ENCODE measurements around the gene TCF25. TPM values are rescaled to one million over a fixed set of nuclear protein-coding genes. Genes with fewer than 3 reads are reported as not detected.

TCF25 gene
- polyA plus RNA-seq, 1 experiment, result 219 TPM

- TF ChIP-seq, protein P1, sequence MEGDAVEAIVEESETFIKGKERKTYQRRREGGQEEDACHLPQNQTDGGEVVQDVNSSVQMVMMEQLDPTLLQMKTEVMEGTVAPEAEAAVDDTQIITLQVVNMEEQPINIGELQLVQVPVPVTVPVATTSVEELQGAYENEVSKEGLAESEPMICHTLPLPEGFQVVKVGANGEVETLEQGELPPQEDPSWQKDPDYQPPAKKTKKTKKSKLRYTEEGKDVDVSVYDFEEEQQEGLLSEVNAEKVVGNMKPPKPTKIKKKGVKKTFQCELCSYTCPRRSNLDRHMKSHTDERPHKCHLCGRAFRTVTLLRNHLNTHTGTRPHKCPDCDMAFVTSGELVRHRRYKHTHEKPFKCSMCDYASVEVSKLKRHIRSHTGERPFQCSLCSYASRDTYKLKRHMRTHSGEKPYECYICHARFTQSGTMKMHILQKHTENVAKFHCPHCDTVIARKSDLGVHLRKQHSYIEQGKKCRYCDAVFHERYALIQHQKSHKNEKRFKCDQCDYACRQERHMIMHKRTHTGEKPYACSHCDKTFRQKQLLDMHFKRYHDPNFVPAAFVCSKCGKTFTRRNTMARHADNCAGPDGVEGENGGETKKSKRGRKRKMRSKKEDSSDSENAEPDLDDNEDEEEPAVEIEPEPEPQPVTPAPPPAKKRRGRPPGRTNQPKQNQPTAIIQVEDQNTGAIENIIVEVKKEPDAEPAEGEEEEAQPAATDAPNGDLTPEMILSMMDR (IDR thresholded peaks at IDR 0.05; ENCODE audit: insufficient read depth, low read depth, low read length), result no peak
- POLR2A ChIA-PET, result no interaction called here
- Histone ChIP-seq H3K4me3 (ENCODE audit: low read depth, low read length) (no peak overlapping the region), H3K36me3 (ENCODE audit: control insufficient read depth, insufficient read depth, low read length) (peaks cover 16% of the 10 kb centered on the region), H3K27me3 (ENCODE audit: control insufficient read depth, insufficient read depth, low read length) (no peaks in the 10 kb centered on the region)
- DNase-seq (ENCODE audit: low read depth), result no peak
- CTCF ChIA-PET, result no interaction called here
Measured at GRCh38 chr16:89954462-89954861, 81.1 kb downstream of the TCF25 start.

- POLR2A ChIA-PET, result no interaction called here
- DNase-seq (ENCODE audit: low read depth), result no peak
- Histone ChIP-seq H3K27me3 (ENCODE audit: control insufficient read depth, insufficient read depth, low read length) (no peaks in the 10 kb centered on the region), H3K36me3 (ENCODE audit: control insufficient read depth, insufficient read depth, low read length) (peaks cover 19% of the 10 kb centered on the region), H3K4me3 (ENCODE audit: low read depth, low read length) (no peak overlapping the region)
- CTCF ChIA-PET, result no interaction called here
- TF ChIP-seq, protein P1 (IDR thresholded peaks at IDR 0.05; ENCODE audit: insufficient read depth, low read depth, low read length), result no peak
Measured at GRCh38 chr16:89955001-89955685, 81.8 kb downstream of the TCF25 start.

DNA sequence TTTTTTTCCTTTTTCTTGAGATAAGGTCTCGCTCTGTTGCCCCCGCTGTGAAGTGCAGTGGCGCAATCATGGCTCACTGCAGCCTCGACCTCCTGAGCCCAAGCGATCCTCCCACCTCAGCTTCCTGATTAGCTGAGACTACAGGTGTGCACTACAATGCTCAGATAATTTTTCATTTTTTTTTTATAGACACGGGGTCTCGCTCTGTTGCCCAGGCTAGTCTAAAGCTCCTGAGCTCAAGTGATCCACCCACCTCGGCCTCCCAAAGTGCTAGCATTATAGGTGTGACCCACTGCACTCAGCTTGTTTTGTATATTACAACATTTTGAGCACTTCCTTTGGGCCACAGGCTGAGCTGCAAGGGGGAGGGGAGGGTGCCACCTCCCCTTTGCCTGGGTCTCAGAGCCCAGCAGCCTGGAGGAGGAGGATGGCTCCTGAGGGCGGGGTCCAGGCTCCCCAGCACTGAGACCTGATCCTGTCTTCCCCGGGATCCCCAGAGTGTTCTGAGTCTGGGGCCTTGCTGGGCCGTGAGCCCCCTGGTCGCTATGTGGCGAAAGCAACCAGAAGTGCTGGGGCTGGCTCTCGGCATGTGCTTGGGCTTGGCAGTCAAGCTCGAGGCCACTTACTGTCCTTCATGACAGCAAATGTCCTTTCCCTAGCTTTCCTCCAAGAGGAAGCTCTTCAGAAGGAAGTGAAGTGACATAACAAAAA lies 83.3 kb downstream of the TCF25 start:
- POLR2A ChIA-PET, result no interaction called here
- DNase-seq (ENCODE audit: low read depth), result no peak
- CTCF ChIA-PET, result no interaction called here
- TF ChIP-seq, protein P1 (IDR thresholded peaks at IDR 0.05; ENCODE audit: insufficient read depth, low read depth, low read length), result no peak
- Histone ChIP-seq H3K36me3 (ENCODE audit: control insufficient read depth, insufficient read depth, low read length) (peaks cover 23% of the 10 kb centered on the region), H3K27me3 (ENCODE audit: control insufficient read depth, insufficient read depth, low read length) (no peaks in the 10 kb centered on the region), H3K4me3 (ENCODE audit: low read depth, low read length) (no peak overlapping the region)

GRCh38 chr16:89957216-89957785 lies 83.9 kb downstream of the TCF25 start:
- no peak overlapping the region for H3K4me3 ChIP-seq (ENCODE audit: low read depth, low read length)
- ChIA-PET CTCF (interaction anchor here (1.3 kb wide), 1 partner anchor 47 kb away, joined by 3 read pairs; no protein-coding TSS in a partner anchor), POLR2A (no interaction called here)
- no peaks in the 10 kb centered on the region for H3K27me3 ChIP-seq (ENCODE audit: control insufficient read depth, insufficient read depth, low read length)
- TF ChIP-seq, protein P1 (IDR thresholded peaks at IDR 0.05; ENCODE audit: insufficient read depth, low read depth, low read length), result no peak
- peaks cover 23% of the 10 kb centered on the region for H3K36me3 ChIP-seq (ENCODE audit: control insufficient read depth, insufficient read depth, low read length)
- DNase-seq (ENCODE audit: low read depth), result no peak

DNA sequence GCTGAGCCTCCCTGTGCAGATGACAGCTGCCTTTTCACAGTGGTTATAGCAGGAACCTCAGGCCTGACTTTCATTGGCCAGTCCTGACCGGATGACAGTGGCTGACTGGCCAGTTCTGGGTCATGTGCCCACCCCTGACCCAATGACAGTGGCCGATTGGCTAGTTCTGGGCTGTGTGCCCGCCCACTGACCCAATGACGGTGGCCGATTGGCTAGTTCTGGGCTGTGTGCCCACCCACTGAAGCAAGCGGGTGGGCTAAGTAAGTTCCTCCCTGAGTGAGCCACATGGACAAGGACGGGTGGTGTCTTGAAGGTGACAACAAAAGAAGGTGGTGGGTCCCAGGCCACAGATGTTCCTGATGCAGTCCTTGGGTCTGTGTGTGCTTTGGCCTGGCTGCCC lies 84.7 kb downstream of the TCF25 start:
- DNase-seq (ENCODE audit: low read depth), result no peak
- Histone ChIP-seq H3K4me3 (ENCODE audit: low read depth, low read length) (no peak overlapping the region), H3K36me3 (ENCODE audit: control insufficient read depth, insufficient read depth, low read length) (peaks cover 22% of the 10 kb centered on the region), H3K27me3 (ENCODE audit: control insufficient read depth, insufficient read depth, low read length) (no peaks in the 10 kb centered on the region)
- TF ChIP-seq, protein P1 (IDR thresholded peaks at IDR 0.05; ENCODE audit: insufficient read depth, low read depth, low read length), result no peak
- POLR2A ChIA-PET, result no interaction called here
- CTCF ChIA-PET, result interaction anchor here (1.3 kb wide), 1 partner anchor 48 kb away, joined by 3 read pairs; no protein-coding TSS in a partner anchor
